SK-N-DZ (cell line): ENCODE measurements around the gene NDNF.

Experiments
- DNase-seq: peaks from one replicate; pipeline ENCODE4 v3.0.0-alpha.2; 2015; ENCODE audit warnings: low spot score

Gene NDNF

DNA sequence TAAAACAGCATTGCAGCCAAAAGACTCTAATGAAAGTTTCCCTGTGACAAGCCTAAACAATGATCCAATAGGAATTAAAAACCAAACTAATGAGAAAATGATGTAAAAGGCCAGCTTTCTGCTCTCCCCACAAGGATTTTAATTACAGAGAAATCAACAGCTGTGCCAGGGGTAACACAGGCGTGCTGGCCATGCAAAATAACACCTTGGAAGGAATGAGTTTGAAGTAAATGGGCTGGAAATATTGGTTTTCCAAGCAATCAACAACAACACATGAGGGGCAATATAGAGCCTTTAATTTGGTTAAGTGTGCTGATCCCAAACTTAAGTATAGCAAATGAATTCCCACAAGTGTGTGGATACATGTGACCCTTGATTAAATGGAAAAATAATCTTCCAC lies 56.9 kb downstream of the NDNF start:
- DNase-seq, result no peak

- DNase-seq, result no peak
Observed at GRCh38 chr4:121014544-121014943, 57.8 kb downstream of the NDNF start.

DNA sequence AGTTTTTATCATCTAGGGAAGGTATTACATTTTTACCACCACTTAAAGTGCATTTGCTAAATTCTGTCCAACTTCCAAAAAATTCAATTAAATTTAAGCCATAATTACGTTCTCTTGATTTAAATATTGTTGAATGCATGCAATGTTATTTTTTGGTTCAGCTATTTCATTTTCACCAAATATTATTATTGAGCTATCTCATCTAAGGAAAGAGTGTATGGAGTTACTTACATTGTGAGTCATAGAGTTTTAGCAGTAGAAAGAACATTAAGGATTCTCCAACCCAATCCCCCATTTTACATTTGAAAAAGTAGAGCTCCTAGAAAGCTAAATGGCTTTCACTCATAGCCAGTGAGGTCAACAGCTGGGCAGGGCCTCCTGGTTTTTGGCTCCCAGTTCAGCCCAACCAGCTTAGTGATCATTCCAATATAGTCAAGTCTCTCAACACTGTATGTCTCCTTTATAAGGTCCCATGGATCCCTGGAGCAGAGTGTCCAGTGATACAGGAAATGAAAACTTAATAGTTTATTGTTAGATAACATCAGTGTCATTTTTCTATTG lies 60.5 kb downstream of the NDNF start:
- no peak for DNase-seq

DNA sequence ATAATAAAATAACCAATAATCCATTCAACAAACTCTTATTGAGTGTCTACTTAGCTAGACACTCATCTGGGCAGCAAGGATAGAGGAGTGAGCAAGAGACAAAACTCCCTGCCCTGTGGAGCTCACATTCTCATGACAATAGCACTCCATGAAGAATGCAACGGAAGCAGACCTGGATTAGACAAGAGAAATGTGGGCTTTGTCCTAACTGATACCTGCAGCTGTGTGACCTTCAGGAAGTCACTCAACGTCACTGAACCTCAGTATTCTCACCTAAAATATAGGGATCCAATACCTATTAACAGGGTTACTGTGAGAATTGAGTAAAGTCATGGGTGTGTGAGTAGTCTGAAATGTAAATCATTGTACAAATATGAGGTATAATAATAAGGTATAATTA lies 61.2 kb downstream of the NDNF start:
- no peak for DNase-seq

GRCh38 chr4:121009578-121010478 lies 62.5 kb downstream of the NDNF start:
- no peak for DNase-seq

- DNase-seq, result no peak
Observed at GRCh38 chr4:121007660-121008059, 64.7 kb downstream of the NDNF start.

DNA sequence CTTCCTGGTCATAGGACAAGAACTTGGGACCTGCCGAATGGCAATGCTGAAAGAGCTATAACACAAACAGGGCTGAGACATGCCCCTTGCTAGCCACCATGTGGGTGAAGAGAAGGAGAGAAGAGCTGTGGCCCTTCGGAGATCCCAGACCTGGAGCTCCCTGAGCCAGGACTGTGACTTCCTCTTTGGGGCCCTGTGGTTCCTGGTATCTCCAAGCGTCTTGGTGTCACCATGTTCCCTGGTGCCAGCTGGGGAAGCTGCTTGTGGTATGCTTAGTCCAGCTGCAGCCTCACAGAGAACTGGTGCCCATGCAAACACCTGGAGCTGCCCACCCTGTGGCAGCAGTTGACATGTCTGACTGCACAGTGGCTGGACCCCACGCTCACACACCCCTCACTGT lies 68.5 kb downstream of the NDNF start:
- DNase-seq, result no peak

DNA sequence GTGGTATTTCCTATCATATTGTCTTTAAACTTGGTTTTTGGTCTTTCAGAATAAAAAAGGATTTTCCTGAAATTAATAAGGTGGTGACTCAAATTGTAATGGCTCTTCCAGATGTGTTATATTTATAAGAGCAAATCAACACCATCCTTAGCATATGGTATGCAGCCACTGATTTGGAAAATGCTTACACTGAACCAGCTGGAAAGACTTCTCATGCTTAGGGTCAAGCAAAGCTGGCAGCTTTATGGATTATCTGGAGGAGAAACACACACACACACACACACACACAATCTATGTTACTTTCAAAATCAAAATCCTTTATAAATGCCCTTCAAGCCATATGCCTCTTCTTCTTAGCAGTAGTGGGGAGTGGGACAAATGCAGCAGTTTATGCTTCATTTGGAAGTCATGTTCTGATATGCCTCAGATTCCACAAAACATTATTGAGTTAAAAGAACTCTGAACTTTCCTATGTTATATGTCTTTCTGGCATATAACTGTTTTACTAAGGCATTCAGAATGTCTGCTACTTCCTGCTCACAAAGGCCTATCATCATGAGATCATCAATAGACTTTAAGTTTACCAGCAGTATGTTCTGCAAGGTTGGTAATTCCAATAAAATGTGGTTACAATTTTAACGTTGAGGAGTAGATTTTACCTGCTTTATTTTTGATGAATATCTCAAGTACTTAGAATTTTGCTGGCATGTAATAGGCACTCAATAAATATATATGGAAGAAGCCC lies 76.9 kb downstream of the NDNF start:
- no peak for DNase-seq

GRCh38 chr4:120994521-120994920 lies 77.8 kb downstream of the NDNF start:
- no peak for DNase-seq

DNA sequence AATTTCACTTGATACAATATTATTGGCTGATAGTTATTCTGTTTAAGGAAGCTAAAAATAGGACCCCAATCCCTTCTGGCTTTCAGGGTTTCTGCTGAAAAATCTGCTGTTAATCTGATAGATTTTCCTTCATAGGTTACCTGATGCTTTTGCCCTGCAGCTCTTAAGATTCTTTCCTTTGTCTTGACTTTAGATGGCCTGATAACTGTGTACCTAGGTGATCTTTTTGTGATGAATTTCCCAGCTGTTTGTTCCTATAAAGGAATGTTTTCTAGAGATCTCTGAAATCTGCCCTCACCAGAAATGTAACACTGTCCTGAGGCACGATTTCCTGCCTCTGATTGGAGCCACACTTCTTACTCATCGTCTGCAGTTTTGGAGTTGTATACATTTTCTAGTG lies 80.5 kb downstream of the NDNF start:
- no peak for DNase-seq

GRCh38 chr4:120990246-120990645 lies 82.1 kb downstream of the NDNF start:
- DNase-seq, result no peak
